Coronary artery (tissue), 2 donors: ENCODE measurements around the gene CLSTN3.

ENCODE experiments used
- DNase-seq: peaks from one replicate; pipeline ENCODE4 v3.0.0-alpha.2; 2017; ENCODE audit warnings: low spot score
- H3K27ac ChIP-seq, 2 donors: fragments of 200-600 bp; sonication (generic); one replicate each; pipeline ENCODE4 v1.5.1; 2016 to 2019
- H3K4me3 ChIP-seq: fragments of 200-600 bp; sonication (generic); 2 replicates; pipeline ENCODE4 v1.5.1; 2016; ENCODE audit warnings: mild to moderate bottlenecking, moderate library complexity
- TF ChIP-seq, protein P1 (sequence below): fragments of 200-600 bp; sonication (generic); IDR thresholded peaks from one replicate; pipeline ENCODE4 v1.5.1; 2019; ENCODE audit warnings: antibody characterized with exemption

The CLSTN3 gene

DNA sequence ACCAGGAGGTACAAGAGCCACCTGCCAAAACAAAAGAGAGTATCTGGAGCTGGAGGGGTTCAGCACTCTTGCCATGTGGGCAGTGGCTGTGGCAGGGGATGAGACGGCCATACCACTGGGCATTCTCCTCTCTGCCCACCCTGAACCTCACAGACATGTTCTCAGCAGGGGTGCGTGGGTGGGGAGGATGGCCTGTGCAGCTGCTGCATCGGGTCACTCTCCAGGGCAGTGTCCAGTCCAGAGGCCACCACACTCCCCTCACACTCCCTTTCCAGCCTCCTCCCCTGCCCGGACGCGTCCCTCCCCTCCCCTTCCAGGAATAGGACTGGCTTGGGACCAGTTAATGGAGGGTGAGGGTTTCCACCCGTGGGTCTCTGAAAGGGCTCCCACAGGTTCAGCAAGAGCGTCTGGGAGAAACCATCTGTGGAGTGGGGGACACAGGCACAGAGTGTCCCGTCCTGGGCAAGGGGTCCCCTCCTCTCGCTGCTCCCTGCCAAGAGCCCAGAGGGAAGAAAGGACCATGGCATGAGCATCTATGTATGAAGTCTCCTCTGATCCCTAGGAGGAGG lies 38.4 kb upstream of the CLSTN3 start:
- peak; percentile 85 for DNase-seq
- peak overlapping the region; percentile 79 for H3K4me3 ChIP-seq
- TF ChIP-seq, protein P1, sequence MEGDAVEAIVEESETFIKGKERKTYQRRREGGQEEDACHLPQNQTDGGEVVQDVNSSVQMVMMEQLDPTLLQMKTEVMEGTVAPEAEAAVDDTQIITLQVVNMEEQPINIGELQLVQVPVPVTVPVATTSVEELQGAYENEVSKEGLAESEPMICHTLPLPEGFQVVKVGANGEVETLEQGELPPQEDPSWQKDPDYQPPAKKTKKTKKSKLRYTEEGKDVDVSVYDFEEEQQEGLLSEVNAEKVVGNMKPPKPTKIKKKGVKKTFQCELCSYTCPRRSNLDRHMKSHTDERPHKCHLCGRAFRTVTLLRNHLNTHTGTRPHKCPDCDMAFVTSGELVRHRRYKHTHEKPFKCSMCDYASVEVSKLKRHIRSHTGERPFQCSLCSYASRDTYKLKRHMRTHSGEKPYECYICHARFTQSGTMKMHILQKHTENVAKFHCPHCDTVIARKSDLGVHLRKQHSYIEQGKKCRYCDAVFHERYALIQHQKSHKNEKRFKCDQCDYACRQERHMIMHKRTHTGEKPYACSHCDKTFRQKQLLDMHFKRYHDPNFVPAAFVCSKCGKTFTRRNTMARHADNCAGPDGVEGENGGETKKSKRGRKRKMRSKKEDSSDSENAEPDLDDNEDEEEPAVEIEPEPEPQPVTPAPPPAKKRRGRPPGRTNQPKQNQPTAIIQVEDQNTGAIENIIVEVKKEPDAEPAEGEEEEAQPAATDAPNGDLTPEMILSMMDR = no peak
- peak overlapping the region; percentile 86 to 94 for H3K27ac ChIP-seq

DNA sequence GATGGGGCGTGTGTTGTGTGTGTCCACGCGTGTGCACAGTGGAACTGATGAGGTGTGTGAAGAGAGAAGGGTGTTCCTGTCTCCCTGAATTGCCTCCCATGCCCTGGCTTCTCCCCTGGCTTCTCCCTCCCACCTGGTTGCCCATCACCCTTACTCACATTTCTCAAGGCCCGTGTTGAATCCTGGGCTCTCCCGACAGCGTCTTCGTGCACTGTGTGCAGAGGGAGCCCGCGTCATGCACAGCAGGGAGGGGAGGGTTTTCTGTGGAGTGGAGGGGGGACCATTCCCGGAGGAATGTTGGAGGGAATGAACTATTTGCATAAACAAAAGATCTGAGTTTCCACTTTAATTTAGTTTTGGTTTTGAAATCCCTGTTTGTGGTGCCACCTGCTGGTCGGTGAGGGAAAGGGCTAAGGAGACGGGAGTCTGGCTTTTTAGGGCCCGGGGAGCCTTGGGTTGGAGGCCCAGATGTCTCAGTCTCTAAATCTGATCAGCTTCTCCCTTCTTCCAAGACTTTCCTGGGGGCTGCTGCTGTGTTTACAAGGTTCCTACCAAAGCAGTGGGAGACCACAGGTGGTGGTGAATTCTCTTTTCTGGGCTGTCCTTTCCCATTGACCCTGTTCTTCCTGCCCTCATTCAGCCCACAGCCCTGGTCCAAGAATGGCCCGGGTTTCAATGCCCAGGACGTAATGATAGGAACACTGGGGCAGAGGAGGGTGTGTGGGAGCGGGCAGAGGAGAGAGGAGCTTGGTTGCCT lies 37.8 kb upstream of the CLSTN3 start, which contains the start of gene C1R:
C1R (minus strand) TSS at position 217 of the 757 bp plus-strand sequence; CDS start at position 160, 57 bp downstream.
- peak within 1 kb of the TSS; percentile 86 to 94 for H3K27ac ChIP-seq
- TF ChIP-seq, protein P1 = peak; percentile 85
- peak; percentile 91 for DNase-seq
- H3K4me3 ChIP-seq = peak within 1 kb of the TSS; percentile 79

- Histone ChIP-seq H3K4me3 (peak overlapping the region; percentile 79), H3K27ac (peak overlapping the region; percentile 86 to 94)
- DNase-seq = no peak
- TF ChIP-seq, protein P1 = no peak
Measured at GRCh38 chr12:7092986-7093460, 37.1 kb upstream of the CLSTN3 start.

- TF ChIP-seq, protein P1 = no peak
- no peak overlapping the region for H3K4me3 ChIP-seq
- peak overlapping the region in 1 of 2 donors; percentile 33 for H3K27ac ChIP-seq
- no peak for DNase-seq
Measured at GRCh38 chr12:7093486-7093885, 36.7 kb upstream of the CLSTN3 start.

DNA sequence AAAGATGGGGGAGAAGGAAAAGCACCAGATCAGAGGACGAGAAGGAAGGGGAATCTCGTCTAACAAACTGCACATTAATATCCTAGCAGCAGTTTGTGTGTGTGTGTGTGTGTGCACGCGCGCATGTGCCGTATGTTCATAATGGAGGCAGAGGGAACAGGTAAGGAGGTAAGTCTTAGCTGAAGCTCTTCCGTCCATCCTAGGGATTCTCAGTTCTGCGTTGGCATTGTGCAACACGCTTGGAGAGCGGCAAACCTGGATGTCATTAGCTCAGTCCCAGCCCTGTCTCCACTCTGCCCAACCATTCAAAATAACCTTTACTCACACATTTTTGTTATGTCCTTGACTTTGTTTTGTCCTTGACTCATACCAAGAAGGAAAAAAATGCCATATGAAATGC lies 36.3 kb upstream of the CLSTN3 start:
- TF ChIP-seq, protein P1 = no peak
- DNase-seq = no peak
- Histone ChIP-seq H3K27ac (peak overlapping the region in 1 of 2 donors; percentile 33), H3K4me3 (no peak overlapping the region)

GRCh38 chr12:7096006-7096932 lies 33.9 kb upstream of the CLSTN3 start:
- no peak overlapping the region for H3K4me3 ChIP-seq
- no peak for DNase-seq
- TF ChIP-seq, protein P1 = no peak
- H3K27ac ChIP-seq = no peak overlapping the region
